Large intestine (tissue), 12 donors: ENCODE measurements around the gene IAH1. TPM values are rescaled to one million over a fixed set of nuclear protein-coding genes. Genes with fewer than 3 reads are reported as not detected.

Experiments used
- DNase-seq, 2 donors: peaks; one replicate each; pipeline versions ENCODE4 v3.0.0 to v3.0.0-alpha.2; 2013
- H3K27ac ChIP-seq: one replicate; pipeline ENCODE4 v1.5.1; 2013; ENCODE audit warnings: low read length
- H3K27me3 ChIP-seq: 2 replicates; pipeline ENCODE4 v1.6.1; 2013; ENCODE audit warnings: low read length; ENCODE audit not compliant: control insufficient read depth, insufficient read depth
- H3K36me3 ChIP-seq: 2 replicates; pipeline ENCODE4 v1.6.1; 2013; ENCODE audit warnings: low read length; ENCODE audit not compliant: control insufficient read depth, insufficient read depth
- H3K4me1 ChIP-seq: one replicate; pipeline ENCODE4 v1.6.1; 2013; ENCODE audit warnings: low read length; ENCODE audit not compliant: control insufficient read depth, insufficient read depth
- H3K4me3 ChIP-seq: one replicate; pipeline ENCODE4 v1.5.1; 2013; ENCODE audit warnings: low read length
- H3K9me3 ChIP-seq: one replicate; pipeline ENCODE4 v1.6.1; 2013; ENCODE audit warnings: mild to moderate bottlenecking, low read depth, low read length, moderate library complexity; ENCODE audit not compliant: control insufficient read depth
- WGBS: methylation state at CpG from one replicate; pipeline ENCODE4 v1.1.5; 2013; ENCODE audit warnings: low lambda C conversion rate; ENCODE audit not compliant: insufficient coverage; 5-methylcytosine and 5-hydroxymethylcytosine counted together
- long read RNA-seq, 11 donors: transcript quantifications; one replicate each; lab custom pipeline, GENCODE V29; 2026
- polyA plus RNA-seq: library from polyadenylated mRNA; unstranded; fragments of 120-200 nt; gene quantifications from one replicate; pipeline ENCODE4 v1.2.1, GENCODE V29; 2013

The IAH1 gene, protein sequence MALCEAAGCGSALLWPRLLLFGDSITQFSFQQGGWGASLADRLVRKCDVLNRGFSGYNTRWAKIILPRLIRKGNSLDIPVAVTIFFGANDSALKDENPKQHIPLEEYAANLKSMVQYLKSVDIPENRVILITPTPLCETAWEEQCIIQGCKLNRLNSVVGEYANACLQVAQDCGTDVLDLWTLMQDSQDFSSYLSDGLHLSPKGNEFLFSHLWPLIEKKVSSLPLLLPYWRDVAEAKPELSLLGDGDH
- 43.4 TPM for polyA plus RNA-seq
- long read RNA-seq, donor 1, transcript IAH1-215 (6 exons, 1,266 nt): major isoform, 9 of 10 reads
- long read RNA-seq, donor 1, partial matches to known transcripts: 0 of 10 reads
- long read RNA-seq, donor 1, other reads (novel, unspliced or antisense): 0 of 10 reads
- long read RNA-seq, donor 2, transcript IAH1-215 (6 exons, 1,266 nt): major isoform, 23 of 57 reads
- long read RNA-seq, donor 2, partial matches to known transcripts: 27 of 57 reads
- long read RNA-seq, donor 2, other reads (novel, unspliced or antisense): 0 of 57 reads
- long read RNA-seq, donor 3: 0 reads
- long read RNA-seq, donor 4: 0 reads
- long read RNA-seq, donor 5, transcript IAH1-215 (6 exons, 1,266 nt): major isoform, 19 of 22 reads
- long read RNA-seq, donor 5, partial matches to known transcripts: 0 of 22 reads
- long read RNA-seq, donor 5, other reads (novel, unspliced or antisense): 0 of 22 reads
- long read RNA-seq, donor 6, transcript IAH1-215 (6 exons, 1,266 nt): major isoform, 17 of 23 reads
- long read RNA-seq, donor 6, partial matches to known transcripts: 0 of 23 reads
- long read RNA-seq, donor 6, other reads (novel, unspliced or antisense): 0 of 23 reads
- long read RNA-seq, donor 7, transcript IAH1-215 (6 exons, 1,266 nt): major isoform, 11 of 14 reads
- long read RNA-seq, donor 7, partial matches to known transcripts: 0 of 14 reads
- long read RNA-seq, donor 7, other reads (novel, unspliced or antisense): 0 of 14 reads
- long read RNA-seq, donor 8, transcript IAH1-215 (6 exons, 1,266 nt): major isoform, 13 of 19 reads
- long read RNA-seq, donor 8, partial matches to known transcripts: 0 of 19 reads
- long read RNA-seq, donor 8, other reads (novel, unspliced or antisense): 0 of 19 reads
- long read RNA-seq, donor 9, transcript IAH1-215 (6 exons, 1,266 nt): major isoform, 24 of 28 reads
- long read RNA-seq, donor 9, partial matches to known transcripts: 0 of 28 reads
- long read RNA-seq, donor 9, other reads (novel, unspliced or antisense): 0 of 28 reads
- long read RNA-seq, donor 10, transcript IAH1-215 (6 exons, 1,266 nt): major isoform, 21 of 24 reads
- long read RNA-seq, donor 10, partial matches to known transcripts: 0 of 24 reads
- long read RNA-seq, donor 10, other reads (novel, unspliced or antisense): 0 of 24 reads
- long read RNA-seq, donor 11, transcript IAH1-215 (6 exons, 1,266 nt): major isoform, 9 of 11 reads
- long read RNA-seq, donor 11, partial matches to known transcripts: 0 of 11 reads
- long read RNA-seq, donor 11, other reads (novel, unspliced or antisense): 0 of 11 reads

DNA sequence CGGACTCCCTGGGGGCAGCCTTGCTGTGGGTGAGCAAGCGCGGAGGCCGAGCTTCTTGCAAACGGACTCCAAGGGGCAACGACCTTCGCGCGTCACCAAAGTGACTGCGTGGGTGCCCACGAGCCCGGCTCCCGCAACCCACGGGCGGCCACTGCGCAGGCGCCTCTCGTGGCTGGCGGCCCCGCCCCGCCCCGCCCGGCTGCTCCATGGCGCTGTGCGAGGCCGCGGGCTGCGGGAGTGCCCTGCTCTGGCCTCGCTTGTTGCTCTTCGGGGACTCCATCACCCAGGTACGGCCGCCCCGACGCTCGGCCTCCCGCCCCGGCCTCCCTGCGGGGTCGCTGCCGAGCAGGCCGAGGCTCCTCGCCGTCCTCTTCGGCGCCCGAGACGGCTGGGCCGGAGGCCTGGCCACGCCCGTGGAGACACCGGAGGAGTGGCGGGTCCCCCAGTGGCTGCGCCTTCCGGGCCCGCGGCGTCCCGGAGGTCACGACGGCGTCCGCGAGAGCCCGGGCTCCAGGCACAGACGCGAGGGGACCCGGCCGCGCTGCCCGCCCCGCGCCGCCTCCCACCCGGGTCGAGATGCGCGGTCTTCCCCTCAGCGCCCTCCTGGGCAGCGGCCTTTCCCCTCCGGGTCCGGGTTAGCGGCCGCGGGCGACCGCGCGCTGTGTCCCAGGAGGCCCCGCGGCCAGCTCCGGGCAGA lies at the start of gene IAH1:
Gene IAH1, plus strand, starts transcription at position 191 of the 697 bp plus-strand sequence. Its CDS starts 16 bp downstream, at position 207.
- no CpG with 5 or more reads among the region's 91 CpGs for WGBS
- no peaks in the 10 kb centered on the region for H3K27me3 ChIP-seq
- H3K4me3 ChIP-seq: peak within 1 kb of the TSS; percentile 82
- peaks cover 29% of the 10 kb centered on the region for H3K36me3 ChIP-seq
- DNase-seq: peak; percentile 29 to 85
- peaks cover 3% of the 10 kb centered on the region for H3K4me1 ChIP-seq
- H3K9me3 ChIP-seq: no peaks in the 10 kb centered on the region
- H3K27ac ChIP-seq: peak within 1 kb of the TSS; percentile 47

- Histone ChIP-seq H3K27me3 (no peaks in the 10 kb centered on the region), H3K4me1 (peaks cover 6% of the 10 kb centered on the region), H3K36me3 (peaks cover 47% of the 10 kb centered on the region), H3K4me3 (no peak overlapping the region), H3K9me3 (no peaks in the 10 kb centered on the region), H3K27ac (no peak overlapping the region)
- 95% methylated on average over 2 of the region's 5 CpGs for WGBS
- no peak for DNase-seq
Observed at GRCh38 chr2:9428965-9429577, 45.3 kb upstream of the IAH1 start.

DNA sequence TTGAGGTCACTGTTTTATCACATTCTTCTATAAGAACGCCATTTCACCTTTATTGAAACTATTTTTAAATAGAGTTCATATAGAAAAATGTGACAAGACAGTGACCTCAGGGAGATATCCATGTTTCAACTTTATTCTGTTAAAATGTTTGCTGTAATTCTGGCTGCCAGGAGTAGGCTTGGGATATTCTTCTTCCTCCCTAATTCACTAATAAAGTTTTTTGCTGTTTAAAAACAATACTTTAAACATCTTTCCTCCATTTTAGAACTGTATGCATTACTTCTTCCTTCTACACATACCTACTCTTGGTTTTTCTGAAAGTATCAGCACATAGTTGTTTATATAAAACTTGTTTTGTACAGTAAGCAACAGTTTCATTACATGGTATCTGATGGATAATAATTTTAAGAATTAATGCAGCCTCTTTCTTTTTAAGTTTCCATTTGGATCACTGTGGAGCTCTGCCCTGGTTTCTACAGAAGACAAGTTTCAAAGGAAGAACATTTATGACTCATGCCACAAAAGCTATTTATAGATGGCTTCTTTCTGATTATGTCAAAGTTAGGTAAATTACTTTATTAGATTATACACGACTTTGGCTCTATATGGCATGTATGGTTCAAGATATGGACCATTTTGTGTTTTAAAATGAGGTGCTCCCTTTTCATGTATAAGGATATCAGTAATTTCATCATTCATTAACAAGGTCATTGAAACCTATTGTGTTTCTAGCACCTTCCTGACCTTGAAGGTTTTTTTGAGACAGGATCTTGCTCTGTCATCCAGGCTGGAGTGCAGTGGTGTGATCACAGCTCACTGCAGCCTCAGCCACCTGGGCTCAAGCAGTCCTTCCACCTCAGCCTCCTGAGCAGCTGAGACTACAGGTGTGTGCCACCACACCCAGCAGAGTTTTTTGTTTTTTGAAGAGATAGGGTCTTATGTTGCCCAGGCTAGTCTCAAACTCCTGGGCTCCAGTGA lies 43.7 kb upstream of the IAH1 start:
- WGBS: 100% methylated on average over 1 of the region's 2 CpGs
- no peak for DNase-seq
- no peaks in the 10 kb centered on the region for H3K4me1 ChIP-seq
- no peak overlapping the region for H3K4me3 ChIP-seq
- no peak overlapping the region for H3K27ac ChIP-seq
- no peaks in the 10 kb centered on the region for H3K9me3 ChIP-seq
- no peaks in the 10 kb centered on the region for H3K27me3 ChIP-seq
- peaks cover 56% of the 10 kb centered on the region for H3K36me3 ChIP-seq

- Histone ChIP-seq H3K36me3 (peaks cover 64% of the 10 kb centered on the region), H3K9me3 (no peaks in the 10 kb centered on the region), H3K4me1 (no peaks in the 10 kb centered on the region), H3K27me3 (no peaks in the 10 kb centered on the region), H3K27ac (no peak overlapping the region), H3K4me3 (no peak overlapping the region)
- DNase-seq: no peak
- WGBS: 67% methylated on average over 1 of the region's 2 CpGs
Observed at GRCh38 chr2:9434489-9434888, 39.9 kb upstream of the IAH1 start.

GRCh38 chr2:9439536-9439935 lies 34.8 kb upstream of the IAH1 start:
- no CpG with 5 or more reads among the region's 1 CpG for WGBS
- no peak for DNase-seq
- H3K27ac ChIP-seq: no peak overlapping the region

GRCh38 chr2:9440058-9440727 lies 34.2 kb upstream of the IAH1 start:
- Histone ChIP-seq H3K27me3 (no peaks in the 10 kb centered on the region), H3K4me3 (no peak overlapping the region), H3K9me3 (no peaks in the 10 kb centered on the region), H3K4me1 (no peaks in the 10 kb centered on the region), H3K36me3 (peaks cover 54% of the 10 kb centered on the region), H3K27ac (no peak overlapping the region)
- 86% methylated on average over 1 of the region's 1 CpG for WGBS
- DNase-seq: no peak

More at GRCh38 chr2:9439536-9439935, 34.8 kb upstream of the IAH1 start:
- no peak overlapping the region for H3K4me3 ChIP-seq
- no peaks in the 10 kb centered on the region for H3K4me1 ChIP-seq
- H3K36me3 ChIP-seq: peaks cover 57% of the 10 kb centered on the region
- no peaks in the 10 kb centered on the region for H3K27me3 ChIP-seq
- H3K9me3 ChIP-seq: no peaks in the 10 kb centered on the region

DNA sequence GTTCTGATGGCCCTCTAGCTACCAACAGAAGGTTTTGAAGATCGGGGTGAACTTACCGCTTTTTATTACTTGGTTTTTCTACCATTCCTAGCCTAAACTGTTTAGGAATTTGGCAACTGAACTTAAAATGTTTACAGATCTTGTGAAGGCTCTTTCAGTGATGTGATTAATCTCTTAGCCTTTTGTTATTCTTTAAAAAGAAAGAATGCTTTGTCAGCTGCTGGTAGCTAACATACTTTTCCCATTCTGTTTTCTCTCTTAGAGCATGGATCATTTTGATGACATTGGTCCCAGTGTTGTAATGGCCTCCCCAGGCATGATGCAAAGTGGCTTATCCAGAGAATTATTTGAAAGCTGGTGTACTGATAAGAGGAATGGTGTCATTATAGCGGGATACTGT lies 32.8 kb upstream of the IAH1 start:
- H3K36me3 ChIP-seq: peaks cover 58% of the 10 kb centered on the region
- WGBS: 50% methylated on average over 1 of the region's 3 CpGs

DNA sequence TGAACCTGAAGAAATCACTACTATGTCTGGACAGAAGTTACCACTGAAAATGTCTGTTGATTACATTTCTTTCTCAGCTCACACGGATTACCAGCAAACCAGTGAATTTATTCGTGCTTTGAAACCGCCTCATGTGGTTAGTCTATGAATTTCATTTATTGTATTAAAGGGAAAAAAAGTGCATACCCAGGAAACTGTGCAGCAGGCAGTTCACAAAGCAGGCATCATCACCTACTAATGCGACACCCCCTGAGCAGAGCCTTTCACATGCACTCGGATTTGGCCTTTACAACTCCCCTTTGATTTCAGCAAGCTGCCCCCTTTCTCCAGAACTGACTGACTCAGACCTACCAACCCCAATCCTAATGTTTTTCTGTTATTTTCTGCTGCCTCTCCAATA lies 30.8 kb upstream of the IAH1 start:
- Histone ChIP-seq H3K9me3 (no peaks in the 10 kb centered on the region), H3K4me1 (no peaks in the 10 kb centered on the region), H3K27ac (no peak overlapping the region), H3K4me3 (no peak overlapping the region), H3K27me3 (no peaks in the 10 kb centered on the region), H3K36me3 (peaks cover 55% of the 10 kb centered on the region)
- no CpG with 5 or more reads among the region's 5 CpGs for WGBS
- no peak for DNase-seq

More for the DNA sequence above, 32.8 kb upstream of the IAH1 start:
- Histone ChIP-seq H3K4me1 (no peaks in the 10 kb centered on the region), H3K27ac (no peak overlapping the region), H3K9me3 (no peaks in the 10 kb centered on the region), H3K4me3 (no peak overlapping the region), H3K27me3 (no peaks in the 10 kb centered on the region)
- no peak for DNase-seq
